H4 (cell line): Measurements from ENCODE around the gene RAB24. TPM values are rescaled to one million over a fixed set of nuclear protein-coding genes. Genes with fewer than 3 reads are reported as not detected.
A peak's percentile ranks its signal among the peaks of the same experiment; 100 is the strongest.
"Not testable (repeated sequence)": the region's sequence is repeated elsewhere in the genome, so short reads cannot be mapped to it uniquely, and the experiment has no call there.

Experiments
- DNase-seq: peaks from one replicate; pipeline ENCODE4 v3.0.0-alpha.2; 2015; ENCODE audit warnings: low spot score
- total RNA-seq: library from RNA; depleted of rRNA; stranded (reverse); fragments of >200 nt; shearing (Covaris generic); gene quantifications from 2 replicates; pipeline ENCODE4 v1.2.3, GENCODE V29; 2014

Gene RAB24
- total RNA-seq, 1 experiment from 2014 or later: 28.1 TPM

DNA sequence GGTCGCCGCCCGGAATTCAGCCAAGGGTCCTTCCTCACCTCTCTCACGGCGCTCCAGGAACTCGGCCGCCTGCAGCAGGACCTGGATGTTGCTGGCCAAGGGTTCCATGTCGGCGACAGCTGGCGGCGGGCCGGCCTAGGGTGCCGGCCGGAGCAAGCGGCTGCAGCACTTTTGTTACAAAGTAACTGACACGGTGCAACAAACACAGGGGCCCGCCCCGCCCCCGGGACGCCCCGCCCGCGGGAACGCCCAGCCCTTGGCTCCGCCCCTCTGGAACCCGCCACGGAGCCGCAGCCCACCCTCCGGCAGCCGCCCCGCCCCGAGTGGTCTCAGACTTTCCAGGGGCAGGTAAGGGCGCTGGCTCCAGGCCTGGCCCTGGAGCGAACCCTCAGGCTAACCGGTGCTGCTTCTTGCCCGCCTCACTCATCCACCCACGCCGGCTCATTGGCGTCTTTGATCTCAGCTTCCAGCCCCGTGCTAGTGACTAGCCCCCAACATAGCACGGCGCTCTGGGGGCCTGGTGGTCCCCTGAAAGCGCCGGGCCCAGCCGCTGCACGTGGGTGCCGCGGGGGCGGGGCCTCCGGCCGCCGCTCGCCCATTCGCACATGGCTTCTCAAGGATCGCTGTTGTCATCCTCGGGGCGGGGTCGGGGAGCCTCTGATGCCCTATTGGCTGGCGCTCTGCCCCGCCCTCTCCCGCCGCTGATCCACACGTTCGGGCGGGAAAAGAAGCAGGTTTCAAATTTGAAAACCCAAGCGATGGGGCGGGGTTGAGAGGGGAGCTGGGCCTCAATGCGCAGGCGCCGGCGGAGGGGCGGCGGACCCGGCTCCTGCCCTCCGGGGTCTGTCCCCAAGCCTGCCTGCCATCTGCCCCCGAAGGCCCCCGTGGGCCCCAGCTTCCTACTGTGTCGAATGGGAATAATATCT, 8.5 kb upstream of the RAB24 start, which contains the start of gene MXD3:
Gene MXD3, minus strand, starts transcription at position 176 of the 926 bp plus-strand sequence. Its CDS starts 68 bp downstream, at position 108.
- peak; percentile 98 for DNase-seq

DNA sequence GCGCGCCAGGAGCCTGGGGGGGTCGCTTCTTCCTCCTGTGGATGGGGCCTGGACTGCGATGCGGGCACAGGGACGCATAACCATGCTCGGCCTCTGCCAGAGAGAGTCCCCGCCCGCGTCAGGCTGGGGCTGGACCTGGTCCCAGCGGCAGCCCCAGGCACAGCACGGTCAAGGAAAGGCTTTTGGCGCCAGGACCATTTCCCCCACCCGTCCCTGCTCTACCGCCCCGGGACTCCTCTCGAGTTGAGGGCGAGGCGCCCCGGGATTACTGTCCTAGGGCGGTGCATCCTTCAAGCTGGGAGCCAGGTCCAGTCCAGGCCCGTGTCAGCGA, 7.8 kb upstream of the RAB24 start:
- no peak for DNase-seq

DNA sequence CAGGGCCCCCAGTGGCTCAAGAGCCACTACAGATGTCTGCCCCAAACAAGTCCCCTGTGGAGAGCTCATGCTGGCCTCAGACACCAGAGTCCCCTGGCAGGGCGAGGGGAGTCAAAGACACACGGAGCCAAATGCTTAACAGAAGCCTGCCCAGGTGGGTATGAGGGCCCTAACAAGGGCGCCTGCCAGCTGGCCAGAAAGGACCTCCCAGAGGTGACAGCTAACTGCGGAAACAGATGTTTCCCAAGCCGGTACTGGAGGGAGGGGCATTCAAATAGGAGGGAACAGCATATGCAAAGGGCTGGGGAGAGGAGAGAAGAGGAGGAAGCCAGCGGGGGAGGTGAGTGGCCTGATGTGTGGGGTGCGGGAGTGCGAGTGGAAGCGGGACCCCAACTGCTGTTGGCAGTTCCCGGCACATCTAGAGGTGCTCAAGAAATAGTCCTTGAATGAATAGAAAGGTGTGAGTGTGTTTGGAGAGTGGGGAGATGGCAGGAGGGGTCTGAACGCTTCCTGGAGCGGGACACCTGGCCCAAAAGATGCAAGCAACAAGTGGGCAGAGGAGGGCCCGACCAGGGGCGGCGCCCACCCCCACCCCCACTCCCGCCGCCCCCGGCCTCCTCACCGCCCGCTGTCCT, 7.4 kb upstream of the RAB24 start:
- DNase-seq: no peak

- no peak for DNase-seq
These were observed 6.8 kb upstream of the RAB24 start for GRCh38 chr5:177310332-177310731.

- DNase-seq: peak; percentile 92
These were observed 6.1 kb upstream of the RAB24 start for GRCh38 chr5:177309351-177310191.

- DNase-seq: no peak
These were observed 5.2 kb upstream of the RAB24 start for GRCh38 chr5:177308740-177309139.

DNA sequence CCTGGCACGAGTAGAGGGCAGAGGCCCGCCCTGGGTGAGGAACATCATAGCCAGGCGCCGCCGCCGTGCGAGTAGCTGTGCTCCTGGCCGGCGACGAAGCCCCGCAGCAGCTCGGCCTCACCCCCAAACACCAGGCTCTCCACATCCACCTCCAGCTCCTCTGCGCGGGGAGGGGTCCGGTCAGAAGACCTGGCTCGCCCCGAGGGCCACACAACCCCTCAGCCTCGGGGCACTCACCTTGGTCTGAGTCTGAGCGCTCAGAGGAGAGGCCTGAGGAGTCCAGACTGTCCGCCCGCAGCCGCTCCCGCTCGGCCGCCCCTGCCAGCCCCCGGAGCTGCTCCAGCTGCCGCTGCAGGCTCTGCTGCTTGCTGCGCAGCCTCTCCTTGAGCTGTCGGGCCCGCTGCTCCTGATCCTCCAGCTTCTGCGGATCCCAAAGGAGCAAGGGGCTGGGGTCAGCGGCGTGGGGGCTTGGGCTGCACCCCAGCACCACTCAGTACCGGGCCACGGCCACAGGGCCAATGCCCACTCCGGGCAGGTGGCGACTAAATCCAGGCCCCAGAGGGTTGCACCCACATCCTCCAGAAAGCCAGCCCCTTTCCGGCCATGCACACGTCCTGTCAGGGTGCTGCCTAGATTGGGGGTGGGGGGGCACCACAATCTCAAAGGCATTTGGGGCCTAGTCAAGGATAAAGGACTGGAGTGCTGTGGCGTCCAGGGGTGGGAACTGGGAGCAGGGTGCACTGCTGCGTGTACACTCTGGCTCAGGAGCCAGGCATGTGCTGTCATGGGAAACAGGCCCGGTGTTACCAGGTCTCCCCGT, 4.2 kb upstream of the RAB24 start:
- no peak for DNase-seq

- DNase-seq: no peak
These were observed 3.4 kb upstream of the RAB24 start for GRCh38 chr5:177306674-177307543.

DNA sequence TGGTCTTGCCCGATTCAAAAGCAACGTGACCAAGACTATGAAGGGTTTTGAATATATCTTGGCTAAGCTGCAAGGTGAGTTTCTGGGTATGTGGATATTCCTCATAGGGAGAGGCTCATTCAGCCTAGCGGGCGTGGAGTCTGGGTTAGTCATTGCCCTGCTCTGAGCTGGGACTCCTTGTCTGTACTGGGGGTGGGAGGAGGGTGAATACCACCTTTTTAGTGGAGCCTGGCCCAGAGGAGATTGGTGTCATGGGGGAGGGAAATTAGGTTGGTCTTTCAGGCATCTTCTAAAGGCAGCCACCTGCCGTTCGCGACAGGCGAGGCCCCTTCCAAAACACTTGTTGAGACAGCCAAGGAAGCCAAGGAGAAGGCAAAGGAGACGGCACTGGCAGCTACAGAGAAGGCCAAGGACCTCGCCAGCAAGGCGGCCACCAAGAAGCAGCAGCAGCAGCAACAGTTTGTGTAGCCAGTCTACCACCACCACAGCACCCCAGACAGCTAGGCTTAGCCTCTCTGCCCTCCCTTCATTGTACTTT, 2.7 kb upstream of the RAB24 start:
- not testable (repeated sequence) for DNase-seq

DNA sequence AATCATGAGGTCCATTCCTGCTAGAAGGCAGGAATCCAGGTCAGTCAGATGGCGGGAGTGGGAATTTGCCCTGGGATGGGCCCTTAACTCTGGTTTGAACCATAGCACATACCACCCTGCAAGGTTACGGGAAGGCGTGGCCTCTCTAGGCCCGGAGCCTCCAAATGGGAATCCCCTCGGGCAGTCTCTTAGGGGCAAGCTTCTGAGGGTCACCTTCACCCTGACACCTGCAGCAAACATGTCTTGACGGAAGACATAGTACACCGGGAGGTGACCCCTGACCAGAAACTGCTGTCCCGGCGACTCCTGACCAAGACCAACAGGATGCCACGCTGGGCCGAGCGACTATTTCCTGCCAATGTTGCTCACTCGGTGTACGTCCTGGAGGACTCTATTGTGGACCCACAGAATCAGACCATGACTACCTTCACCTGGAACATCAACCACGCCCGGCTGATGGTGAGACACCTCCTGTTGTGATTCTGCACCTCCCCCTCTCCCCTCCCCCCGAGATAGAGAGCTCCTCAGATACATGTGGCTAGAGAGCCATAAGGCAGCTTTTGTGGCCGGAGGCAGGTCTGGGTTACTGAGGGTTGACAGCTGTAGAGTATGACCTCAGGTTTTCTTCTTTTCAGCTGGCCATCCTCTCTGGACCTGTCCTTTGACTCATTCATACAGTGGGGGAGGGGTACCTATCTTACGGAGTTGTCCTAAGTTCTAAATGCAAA, 1.0 kb upstream of the RAB24 start:
- no peak for DNase-seq

GRCh38 chr5:177303925-177304391, 439 bp upstream of the RAB24 start:
- DNase-seq: no peak

DNA sequence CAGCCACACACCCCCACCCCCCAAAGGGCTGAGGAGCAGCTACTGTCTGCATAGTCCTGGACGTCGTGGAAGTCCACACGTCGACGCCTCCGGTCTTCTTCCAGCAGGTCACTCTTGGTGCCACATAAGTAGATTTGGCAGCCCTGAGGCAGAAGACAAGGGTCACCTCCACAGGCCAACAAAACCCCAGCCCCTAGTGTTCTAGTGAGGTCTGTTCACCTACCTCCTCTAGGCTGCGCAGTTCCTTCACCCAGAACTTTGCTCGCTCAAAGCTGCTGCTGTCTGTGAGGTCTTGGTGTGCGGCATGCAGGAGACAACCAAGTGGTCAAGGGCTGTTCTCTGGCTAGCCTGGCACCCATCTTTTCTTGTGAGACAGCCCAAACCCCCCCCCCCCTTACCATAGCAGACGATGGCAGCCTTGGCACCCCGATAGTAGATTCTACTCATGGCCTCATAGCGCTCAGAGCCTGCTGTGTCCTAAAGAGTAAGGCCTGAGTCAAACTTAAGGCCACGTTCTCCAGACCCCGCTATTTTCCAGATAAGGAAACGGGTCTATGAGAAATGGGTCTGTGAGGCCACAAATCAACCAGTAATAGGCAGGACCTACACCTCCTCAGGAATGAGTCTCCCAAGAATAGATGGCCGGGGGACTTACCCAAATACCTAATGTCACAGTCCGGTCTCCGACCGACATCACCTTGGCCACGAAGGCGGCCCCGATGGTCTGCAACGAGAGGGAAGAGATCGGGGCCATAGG, 987 bp downstream of the RAB24 start:
- DNase-seq: no peak

DNA sequence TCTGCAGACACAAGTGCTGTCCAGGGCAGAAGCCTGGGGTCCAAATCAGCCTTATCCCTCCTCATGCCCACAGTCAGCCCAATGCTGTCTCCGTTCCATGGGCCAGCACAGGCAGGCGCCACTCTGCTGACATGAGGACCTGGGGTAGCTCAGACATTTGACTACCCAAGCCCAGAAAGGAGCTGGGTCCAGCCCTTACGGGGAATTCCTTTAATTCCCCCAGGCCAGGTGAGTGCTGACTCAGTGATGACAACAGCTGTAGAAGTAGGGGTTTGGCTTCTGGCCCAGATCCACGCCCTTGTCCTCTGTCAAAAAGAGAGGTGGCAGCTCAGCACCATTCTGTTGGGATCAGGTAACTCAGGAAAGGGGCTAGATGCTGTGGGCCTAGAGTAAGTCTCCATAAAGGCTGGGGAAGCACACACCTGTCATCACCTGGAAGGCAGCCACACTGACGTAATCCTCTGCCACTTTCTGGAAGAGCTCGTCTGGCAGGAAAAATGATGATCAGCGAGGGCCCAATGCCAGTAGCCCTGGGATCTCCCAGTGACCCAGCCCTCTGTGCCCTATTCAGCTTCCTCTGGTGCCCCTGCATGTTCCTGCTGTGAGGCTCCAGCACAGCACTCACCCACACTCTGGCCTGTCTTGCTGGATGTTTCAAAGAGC, 1.9 kb downstream of the RAB24 start:
- no peak for DNase-seq

DNA sequence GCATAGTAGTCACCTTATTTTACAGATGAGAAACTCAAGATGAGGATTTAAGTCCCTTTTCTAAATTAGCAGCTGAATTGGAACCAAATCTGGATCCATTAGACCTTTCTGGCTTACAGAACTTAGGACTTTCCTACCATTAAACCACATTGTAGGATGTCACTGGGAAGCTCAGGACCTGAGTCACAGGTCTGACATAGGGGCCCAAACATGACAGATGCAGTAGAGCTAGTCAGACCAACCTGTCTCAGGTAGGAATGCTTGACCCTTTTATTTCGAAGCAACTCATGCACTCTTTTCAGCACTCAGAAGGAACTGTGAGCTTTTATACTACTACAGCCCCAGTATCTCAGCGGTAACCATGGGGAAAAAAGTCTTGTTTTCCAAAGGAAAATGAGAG, 2.6 kb downstream of the RAB24 start:
- DNase-seq: no peak

DNA sequence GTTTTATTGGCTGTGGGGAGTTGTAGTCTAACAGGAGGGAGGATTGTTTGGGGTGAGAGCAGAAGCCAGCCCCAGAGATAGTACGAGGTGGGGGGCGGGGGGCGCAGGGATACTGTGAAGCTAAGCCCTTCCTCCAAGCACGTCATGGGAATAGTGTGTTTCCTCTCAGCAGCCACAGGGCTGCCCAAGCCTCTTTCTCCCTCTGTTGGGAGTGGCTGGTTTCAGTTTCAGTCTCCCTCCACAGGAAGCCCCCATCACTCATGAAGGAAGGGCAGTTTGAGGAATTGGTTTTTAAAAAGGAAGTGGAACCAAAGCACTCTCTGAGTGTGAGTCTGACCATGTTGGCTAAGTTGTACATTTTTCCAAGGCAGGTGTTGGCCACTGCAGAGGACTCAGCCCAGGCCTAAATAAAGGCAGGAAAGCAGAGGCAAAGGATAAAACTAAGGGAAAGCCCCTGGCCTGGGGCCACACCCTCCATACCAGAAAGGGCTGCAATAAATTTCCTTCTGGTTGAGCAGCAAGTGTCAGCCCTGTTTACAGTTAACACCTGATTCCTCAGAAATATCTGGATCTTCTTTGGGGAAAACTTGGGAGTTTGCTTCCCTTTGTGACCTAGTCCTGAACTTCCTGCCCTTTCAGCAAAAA, 3.2 kb downstream of the RAB24 start:
- peak; percentile 84 for DNase-seq

GRCh38 chr5:177299697-177300096, 3.8 kb downstream of the RAB24 start:
- DNase-seq: no peak

DNA sequence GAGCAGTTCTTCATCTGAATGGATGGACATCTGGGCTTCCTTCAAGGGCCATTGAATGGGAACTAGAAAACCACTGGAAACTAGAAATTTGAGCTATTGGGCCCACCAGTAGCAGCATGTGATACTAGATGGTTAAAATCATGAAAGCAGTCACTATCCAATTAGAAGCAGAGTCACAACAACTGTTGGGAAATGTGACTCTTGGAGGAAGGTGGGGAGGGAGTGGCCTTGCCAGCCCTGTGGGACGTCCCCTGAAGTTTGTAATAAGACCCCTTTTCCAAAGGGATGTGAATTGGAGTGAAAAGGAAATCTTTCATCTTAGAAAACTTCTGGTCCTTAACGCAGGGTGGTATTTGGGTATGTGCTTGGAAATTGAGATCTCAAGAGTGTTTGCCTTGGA, 5.6 kb downstream of the RAB24 start:
- no peak for DNase-seq
